Measurements from ENCODE around the gene DFFB.

GRCh38 chr1:3919706-3920105, 62.4 kb downstream of the DFFB start:
- TF ChIP-seq CTCF (IDR thresholded peaks at IDR 0.05 in 4 of 5, conservative IDR thresholded peaks at IDR 0.05 in 1 of 5) (no peak), POLR2A (IDR thresholded peaks at IDR 0.05) (no peak)
